GM21786 (cell line): ENCODE data around the gene TCF12.
"Not testable (repeated sequence)": the region's sequence is repeated elsewhere in the genome, so short reads cannot be mapped to it uniquely, and the experiment has no call there.

Experiments
- ATAC-seq: cut with Tn5 transposase; IDR thresholded peaks from one replicate; pipeline ENCODE4 v1.9.1; 2021; ENCODE audit not compliant: unreplicated experiment

The TCF12 gene

DNA sequence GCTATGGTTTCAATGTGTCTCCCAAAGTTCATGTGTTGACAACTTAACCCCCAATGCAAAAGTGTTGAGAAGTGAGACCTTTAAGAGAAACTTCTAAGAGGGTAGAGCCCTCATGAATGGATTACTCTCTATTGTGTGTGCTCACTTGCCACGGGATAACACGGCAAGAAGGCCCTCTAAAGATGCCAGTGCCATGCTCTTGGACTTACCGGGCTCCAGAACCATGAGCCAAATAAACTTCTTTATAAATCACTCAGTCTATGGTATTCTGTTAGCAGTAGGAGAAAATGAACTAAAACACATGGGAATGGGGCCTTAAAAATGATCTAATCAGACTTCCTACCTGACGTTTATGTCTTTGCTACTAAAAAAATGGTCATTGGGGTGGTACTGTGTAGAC is 2.6 kb upstream of the TCF12 start:
- ATAC-seq = no peak

DNA sequence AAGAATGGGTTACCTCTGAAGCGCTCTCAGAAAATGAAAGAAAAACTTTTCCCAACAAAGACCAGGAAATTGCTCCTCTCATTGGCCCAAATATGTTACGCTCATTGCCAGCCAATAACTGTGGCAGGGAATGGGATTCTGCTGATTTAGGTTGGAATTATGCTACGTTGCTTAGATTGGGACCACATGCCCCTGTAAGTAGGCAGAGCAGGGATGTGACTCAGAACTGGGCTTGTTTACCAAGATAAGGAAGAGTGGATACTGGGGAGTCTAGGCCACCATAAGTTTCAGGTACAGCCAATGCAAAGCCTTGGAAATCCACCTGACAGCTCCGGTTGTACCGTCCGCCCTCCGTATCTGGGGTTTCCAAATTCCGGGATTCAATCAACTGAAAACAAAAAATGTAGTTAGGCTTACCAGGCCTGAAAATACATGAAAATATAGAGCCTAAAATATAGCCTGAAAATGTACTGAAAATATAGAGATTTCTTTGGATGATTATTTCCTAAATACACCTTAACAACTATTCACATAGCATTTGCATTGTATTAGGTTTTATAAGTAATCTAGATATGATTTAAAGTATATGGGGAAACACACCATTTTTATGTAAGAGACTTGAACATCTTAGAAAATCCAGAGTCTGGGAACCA is 1.5 kb upstream of the TCF12 start:
- ATAC-seq = no peak

DNA sequence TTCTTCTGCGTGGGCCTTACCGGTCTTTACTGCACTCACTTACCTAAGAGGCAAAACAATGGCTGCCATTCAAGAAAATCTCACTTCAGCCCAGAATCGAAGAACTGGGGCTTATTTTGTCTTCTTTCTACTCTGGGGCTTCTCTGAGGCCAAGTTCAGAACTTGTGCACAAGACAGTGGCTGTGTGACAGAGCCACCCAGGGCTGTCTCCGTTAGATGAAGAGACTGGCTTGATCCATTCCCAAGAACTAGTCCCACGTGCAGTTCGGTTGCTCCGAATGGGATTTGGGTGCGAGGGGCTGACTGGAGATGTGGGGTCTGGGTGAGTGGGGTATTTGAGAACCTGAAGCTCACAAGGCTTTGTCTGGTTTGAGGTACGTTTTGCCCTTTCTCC is 795 bp upstream of the TCF12 start:
- ATAC-seq = no peak

- peak; percentile 20 for ATAC-seq
Measured at GRCh38 chr15:56919031-56919608, 676 bp downstream of the TCF12 start.

GRCh38 chr15:56919609-56920366 is 1.3 kb downstream of the TCF12 start:
- no peak for ATAC-seq

DNA sequence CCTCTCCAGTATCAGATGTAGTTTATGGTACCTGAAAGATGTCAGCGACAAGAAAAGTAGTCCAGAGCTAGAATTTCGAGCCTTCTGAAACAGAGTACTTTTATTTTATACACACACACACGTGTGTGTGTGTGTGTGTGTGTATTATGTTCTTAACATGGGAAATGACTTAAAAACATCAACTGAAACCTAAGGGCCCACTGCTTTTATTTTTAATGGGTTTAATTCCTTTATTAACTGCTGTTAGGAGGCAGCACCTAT is 1.9 kb downstream of the TCF12 start:
- ATAC-seq = no peak

DNA sequence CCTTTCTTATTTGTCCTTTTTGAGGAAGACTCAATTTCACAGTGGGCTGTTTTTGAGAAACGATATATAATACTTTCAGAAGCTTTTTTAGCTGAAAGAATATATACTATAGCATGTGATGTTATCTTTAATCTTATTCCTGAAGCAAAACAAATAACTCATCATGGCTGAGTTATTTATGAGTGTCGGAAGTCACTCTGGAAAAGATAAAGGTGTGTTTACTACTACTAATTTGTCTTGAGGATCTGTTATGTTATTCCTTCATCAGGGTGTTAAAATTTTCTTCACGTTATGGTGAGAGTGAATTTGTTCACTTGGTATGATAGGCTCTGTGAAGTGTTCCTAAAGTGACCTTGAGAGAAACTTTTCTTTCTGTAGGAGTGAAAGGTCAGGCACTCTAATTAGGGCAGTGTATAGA is 4.7 kb downstream of the TCF12 start:
- no peak for ATAC-seq

DNA sequence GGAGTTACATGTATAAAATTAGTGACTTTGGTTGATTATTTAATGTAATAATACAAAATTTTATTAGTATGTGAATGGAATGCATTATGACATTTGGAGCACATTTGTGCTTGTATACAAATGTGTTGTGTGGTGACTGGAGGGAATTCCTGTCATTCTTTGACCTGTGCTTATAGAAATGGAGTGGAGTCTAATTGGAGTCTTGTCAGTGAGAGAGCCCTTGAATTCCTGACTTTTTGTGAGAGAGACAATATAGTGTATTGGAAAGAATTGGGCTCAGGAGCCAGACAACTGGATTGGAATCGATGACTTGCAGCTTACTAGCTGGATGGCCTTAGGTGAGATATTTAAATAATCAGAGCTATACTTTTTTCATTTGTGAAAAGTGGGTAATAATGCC is 9.4 kb downstream of the TCF12 start:
- ATAC-seq = no peak

- no peak for ATAC-seq
Measured at GRCh38 chr15:56929399-56929798, 11.0 kb downstream of the TCF12 start.

DNA sequence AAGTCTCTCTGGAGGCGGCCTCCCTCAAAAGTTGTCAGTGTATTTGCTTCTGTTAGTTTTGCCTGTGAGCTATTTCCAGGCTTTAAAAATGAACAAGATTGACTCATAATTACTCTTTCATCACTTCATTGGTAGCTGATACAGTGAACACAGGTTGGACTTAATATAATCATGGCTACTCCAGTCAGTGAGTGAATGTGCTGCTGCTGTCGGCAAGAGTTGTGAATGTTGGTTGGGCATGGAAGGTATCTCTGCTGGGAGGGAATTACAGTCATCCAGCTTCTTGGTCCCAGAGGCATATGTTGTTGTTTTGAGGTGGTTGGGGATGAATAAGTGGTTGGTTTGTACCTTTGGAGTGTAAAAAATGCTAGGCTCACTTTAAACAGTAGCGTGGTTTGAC is 11.5 kb downstream of the TCF12 start:
- ATAC-seq = no peak

GRCh38 chr15:56930669-56931313 is 12.3 kb downstream of the TCF12 start:
- ATAC-seq = no peak

GRCh38 chr15:56931639-56932508 is 13.4 kb downstream of the TCF12 start:
- no peak for ATAC-seq

- not testable (repeated sequence) for ATAC-seq
Measured at GRCh38 chr15:56932509-56932868, 14.0 kb downstream of the TCF12 start.

DNA sequence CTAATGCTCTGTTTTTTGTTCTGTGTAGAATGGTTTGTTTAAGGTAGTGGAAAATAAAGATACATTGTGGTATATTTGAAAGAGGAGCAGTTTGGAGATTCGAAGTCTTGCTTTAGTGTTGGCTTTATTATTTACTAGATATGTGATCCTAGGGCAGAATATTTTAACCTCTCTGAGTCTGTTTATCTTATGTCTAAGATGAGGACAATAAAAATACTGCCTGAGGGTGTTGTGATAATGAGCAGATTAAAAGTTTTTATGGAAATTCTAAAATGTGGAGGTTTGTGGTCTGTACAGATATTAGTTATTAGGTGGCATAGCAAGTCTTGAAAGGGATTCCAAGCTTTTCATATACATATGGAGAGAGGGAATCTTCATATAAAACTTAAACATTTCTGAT is 15.0 kb downstream of the TCF12 start:
- ATAC-seq = no peak

- ATAC-seq = no peak
Measured at GRCh38 chr15:56933811-56934210, 15.4 kb downstream of the TCF12 start.

DNA sequence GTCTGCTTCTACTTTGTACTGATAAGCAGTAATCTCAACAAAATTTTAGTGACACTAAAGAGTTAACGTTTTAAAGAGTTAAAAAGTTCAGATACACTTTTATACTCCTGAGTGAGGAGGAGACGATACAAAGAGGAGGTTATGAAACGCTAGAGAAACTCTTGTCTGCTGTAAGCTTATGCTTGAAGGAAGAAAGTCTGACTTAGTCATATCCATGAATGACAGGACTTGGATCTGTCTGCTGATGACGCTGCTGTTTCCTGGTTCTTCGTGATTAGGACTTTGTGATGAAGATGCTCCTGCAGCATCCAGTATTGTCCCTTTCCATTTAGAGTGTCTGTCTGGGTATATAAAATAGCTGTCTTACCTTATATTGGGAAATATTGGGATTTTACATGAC is 15.8 kb downstream of the TCF12 start:
- no peak for ATAC-seq

- ATAC-seq = no peak
Measured at GRCh38 chr15:56936929-56937328, 18.5 kb downstream of the TCF12 start.

DNA sequence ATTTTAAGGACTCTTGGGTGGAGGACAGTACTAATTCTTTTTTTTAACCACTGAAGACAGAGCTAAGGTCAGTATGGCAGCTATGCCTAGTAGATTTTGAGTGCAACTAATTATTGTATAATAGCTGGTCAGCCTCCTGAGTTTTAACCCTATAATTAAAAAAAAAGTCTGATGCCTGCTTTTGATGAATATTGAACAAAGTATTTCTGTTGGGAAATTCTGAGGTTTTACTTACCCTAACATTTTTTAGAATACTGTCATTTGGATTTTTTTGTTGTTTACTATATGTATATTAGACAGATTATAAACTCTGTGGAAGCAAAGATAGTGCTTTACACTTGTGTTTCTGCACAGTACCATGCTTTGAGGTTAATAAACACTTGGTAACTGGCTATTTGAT is 20.8 kb downstream of the TCF12 start:
- no peak for ATAC-seq

DNA sequence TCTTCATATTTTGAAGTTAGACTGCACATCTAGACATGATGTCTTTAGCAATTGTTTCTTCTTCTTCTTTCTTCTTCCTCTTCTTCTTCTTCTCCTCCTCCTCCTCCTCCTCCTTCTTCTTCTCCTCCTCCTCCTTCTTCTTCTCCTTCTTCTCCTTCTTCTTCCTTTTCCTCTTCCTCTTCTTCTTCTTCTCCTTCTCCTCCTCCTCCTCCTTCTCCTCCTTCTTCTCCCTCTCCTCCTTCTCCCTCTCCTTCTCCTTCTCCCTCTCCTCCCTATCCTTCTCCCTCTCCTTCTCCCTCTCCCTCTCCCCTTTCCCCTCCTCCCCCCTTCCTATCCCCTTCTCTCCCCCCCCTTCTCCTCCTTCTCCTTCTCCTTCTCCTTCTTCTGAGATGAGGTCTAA is 21.9 kb downstream of the TCF12 start:
- no peak for ATAC-seq

DNA sequence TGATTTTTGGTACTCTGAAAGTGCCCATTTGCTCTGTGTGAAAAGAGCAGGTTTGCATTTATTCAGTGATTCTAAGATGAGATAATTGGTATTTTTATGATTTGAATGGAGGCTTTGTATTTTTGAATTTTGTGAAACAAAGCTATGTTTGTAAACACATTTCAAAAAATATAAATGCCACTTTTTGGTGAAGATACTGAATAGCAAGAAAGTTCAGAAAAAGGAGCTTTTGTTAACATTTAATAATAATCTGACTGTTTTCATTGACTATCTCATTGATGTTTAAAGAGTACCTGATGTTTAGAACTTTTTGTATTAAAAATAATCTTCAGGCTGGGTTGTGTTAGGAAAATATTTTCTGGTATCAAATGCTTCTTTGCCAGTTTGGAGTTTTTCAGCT is 23.7 kb downstream of the TCF12 start:
- no peak for ATAC-seq

DNA sequence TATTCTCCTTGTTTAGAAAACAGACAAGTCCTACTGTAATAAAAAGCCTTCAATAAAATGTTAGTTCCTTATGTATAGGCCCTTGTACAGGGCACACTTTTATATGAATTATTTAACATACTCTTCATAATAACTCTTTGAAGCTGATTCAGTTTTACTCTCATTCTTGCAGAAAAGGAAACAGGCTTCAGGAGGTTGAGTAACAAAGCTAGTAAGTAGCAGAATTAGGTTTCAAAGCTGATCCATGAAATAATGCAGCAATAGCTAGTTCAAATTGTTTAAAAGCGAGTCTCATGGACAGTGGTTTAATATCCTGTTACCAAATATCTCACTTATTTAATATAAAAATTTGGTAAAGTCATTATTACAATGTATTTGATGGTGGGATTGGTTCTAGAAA is 25.0 kb downstream of the TCF12 start:
- no peak for ATAC-seq
